HG03520 (cell line): Measurements from ENCODE around the gene CA5A.
"Not testable (repeated sequence)": the region's sequence is repeated elsewhere in the genome, so short reads cannot be mapped to it uniquely, and the experiment has no call there.

Experiments
- ATAC-seq: cut with Tn5 transposase; IDR thresholded peaks from one replicate; pipeline ENCODE4 v1.9.1; 2021; ENCODE audit warnings: mild to moderate bottlenecking, moderate library complexity; ENCODE audit not compliant: unreplicated experiment

Gene CA5A

DNA sequence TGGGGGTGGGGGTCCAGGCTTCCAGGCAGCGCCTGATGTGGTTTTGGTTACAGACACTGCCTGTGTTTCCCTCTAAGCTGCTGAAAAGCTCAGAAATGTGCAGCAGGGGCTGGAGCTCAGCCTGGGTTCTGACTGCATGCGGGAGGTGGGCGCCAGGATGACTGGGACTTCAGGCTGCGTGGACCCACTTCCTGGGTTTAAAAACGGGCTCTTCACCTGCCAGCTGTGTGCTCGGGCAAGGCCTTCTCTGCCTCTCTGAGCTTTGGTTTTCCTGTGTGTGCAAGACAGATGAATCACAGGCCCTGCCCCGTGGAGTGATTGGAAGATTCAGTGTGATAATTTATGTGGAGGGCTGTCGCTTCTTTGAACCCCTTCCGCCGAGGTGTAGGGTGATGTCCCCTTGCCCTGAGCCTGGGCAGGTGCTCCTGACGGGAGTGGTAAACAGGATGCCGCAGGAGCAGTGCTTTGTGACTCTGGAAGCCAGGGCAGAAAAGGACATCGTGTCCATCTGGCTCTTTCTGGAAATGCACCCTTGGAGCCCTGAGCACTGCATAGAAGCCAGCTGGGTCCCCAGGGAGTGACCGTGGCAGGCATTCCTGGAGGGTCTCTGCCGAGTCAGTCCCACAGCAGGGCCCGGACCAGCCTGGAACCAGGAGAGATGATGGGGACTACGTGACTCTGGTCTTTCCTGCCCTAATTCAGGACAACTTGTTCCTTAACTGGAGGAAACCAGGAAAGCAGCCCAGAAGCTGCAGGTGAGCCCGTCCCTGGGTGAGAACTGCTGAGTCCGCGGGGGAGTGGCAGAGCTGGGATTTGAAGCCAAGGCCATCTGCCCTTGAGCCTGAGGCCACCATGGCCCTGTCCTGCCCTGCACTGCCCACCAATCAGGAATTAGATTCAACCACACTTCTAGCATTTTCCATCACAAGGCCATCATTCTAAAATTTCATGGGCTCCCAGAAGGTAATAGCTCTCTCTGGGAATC, 38.5 kb downstream of the CA5A start:
- ATAC-seq, result no peak

DNA sequence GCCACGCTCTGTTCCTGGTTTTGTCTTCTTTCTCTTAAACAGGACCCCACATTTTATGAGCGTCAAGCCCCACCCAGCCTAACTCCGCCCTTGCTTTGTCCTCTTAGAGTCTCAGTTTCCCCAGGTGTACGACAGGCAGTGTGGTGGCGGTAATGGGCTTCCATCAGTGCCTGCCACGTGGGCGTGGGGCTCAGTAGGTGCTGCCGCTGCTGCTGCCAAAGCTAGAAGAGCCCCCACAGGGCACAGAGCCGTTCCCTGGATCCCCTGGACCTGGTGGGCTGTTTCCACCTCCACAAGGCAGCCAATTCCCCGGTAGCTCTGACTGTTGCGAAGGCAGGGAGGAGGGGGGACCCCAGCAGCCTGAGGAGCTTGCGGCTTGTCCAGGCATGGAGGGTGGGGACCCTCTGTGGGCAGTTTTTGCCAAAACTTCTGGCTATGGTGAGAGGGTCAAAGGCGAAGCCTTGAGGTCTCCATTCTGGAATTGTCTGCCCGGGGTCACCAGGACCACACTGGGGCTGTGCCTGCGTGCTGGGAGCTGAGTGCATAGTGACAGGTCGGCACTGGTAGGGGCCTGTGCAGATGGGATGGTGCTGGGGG, 39.3 kb downstream of the CA5A start:
- ATAC-seq, result not testable (repeated sequence)

DNA sequence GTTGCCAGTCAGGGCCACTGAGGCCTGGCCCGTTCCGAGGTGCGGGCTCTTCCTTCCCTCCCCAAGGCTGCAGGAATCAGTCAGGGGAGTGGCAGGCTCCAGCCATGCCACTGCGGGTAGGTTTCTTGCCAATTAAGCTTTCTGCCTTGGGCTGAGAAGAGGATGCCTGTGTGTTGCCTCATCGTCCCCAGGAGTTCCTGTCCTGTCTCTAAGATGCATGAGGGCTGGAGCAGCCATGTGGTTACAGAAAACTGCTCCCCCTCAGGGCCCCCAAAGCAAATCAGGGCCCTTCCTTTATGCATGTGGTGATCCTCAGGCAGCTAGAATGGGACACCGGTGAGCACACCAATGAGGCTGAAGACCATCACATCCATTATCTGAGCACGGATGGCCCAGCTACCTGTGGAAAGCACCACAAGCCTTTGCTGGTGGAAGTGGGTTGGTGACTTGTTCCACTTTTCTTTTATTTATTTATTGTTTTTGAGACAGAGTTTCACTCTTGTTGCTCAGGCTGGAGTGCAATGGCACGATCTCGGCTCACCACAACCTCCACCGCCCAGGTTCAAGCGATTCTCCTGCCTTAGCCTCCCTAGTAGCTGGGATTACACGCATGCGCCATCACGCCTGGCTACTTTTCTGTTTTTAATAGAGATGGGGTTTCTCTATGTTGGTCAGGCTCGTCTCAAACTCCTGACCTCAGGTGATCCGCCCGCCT, 40.0 kb downstream of the CA5A start:
- ATAC-seq, result not testable (repeated sequence)

DNA sequence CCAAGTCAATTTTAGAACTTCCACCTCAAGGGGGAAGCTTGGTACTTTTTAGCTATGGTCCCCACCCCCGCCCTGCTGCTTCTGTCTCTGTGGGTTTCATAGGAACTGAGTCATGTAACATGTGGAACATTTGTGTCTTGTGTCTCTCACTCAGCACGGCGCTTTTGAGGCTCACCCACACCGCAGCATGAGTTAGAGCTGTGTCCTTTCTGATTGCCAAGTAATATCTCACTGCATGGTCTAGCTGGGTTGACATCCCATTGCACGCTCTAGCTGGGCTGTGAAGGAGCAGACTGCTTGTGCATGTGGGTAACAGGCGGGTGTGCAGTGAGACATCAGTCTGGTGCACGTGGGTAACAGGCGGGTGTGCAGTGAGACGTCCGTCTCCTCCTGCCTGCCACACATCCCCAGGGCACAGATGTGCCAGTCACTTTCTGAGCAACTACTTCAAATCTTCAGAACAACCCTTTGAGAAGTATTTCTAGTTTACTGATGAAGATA, 40.6 kb downstream of the CA5A start:
- ATAC-seq, result peak; percentile 51

DNA sequence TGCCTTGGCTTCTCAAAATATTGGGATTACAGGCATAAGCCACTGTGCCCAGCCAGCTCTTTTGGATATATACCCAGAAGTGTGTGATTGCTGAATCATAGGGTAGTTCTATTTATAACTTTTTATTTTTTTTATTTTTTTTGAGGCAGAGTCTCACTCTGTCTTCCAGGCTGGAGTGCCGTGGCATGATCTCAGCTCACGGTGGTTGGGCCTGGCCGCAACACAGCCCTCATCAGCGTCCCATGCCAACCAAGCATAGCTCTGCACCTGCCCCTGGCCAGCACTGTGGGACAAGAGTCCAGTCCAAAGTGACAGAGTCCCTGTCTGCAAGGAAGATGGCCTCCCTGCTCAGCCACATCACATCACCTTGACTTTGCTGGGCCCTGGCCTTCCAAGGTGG, 42.3 kb downstream of the CA5A start:
- ATAC-seq, result not testable (repeated sequence)

DNA sequence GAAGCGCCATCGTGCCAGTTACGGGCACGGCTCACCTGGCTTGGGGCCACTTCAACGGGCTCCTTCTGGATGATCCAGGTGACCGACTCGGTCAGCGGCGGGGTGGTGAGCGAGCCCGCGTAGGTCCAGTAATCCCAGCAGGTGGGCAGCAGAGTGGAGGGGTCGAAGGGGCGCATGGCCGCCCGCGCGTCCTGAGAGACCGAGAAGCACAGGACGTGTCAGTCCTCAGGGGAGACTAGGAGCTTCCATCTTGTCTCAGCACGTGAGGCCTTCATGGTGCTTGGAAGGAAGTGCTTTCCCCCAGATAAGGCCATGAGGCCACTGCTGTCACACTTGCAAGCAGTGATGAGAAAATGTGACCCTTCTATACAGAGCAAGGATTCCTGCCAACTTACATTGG, 44.6 kb downstream of the CA5A start:
- no peak for ATAC-seq

DNA sequence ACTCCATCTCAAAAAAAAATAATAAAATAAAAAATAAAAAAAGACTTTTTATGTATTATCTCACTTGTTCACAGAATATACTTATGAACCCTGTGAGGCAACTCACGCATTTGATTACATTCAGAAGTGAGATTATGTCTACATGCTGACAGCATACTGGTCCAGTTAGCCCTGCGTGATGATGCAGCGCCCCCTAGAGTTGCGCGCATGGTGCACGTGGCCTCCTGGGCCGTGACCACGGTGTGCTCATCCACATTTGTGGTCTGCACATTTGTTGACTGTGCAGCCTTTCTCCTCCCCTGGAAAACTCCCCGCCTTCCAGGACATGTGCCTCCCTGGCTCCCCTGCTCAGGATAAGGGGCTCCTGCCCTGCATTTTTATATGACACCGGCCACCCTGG, 46.6 kb downstream of the CA5A start:
- ATAC-seq, result not testable (repeated sequence)

DNA sequence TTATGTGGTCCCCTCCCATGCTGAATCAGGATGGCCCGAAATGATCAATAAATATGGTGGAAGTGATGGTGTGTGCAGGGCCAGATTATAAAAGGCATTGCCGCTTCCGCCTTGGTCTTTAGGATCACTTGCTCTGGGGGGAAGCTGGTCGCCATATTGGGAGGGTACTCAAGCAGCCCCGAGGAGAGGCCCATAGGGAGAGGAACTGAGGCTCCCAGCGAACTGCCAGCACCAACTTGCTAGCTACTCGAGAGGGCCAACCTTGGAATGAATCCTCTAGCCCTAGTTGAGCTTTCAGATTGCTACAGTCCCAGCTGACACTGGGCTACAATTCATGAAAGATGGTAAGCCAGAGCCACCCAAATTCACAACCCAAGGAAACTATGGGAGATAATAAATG, 48.0 kb downstream of the CA5A start:
- ATAC-seq, result not testable (repeated sequence)

DNA sequence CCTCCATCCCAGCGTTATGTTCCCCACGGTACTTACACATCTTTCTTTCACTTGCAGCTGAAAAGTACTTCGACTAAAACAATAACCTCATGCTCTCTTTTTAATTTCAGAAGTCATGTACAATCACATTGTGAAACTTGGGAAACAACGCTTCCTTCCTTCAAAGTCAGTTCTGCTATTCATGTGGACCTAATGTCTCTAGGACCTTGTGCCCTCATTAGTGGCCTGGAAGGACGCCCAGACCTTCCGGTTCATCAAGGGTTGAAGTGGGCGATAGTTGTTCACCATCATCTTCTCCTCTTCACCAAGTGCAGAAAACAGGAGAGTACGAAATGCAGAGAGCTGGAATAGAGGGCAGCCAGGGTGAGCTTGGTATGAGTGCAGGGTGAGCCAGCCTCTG, 48.4 kb downstream of the CA5A start:
- ATAC-seq, result not testable (repeated sequence)

DNA sequence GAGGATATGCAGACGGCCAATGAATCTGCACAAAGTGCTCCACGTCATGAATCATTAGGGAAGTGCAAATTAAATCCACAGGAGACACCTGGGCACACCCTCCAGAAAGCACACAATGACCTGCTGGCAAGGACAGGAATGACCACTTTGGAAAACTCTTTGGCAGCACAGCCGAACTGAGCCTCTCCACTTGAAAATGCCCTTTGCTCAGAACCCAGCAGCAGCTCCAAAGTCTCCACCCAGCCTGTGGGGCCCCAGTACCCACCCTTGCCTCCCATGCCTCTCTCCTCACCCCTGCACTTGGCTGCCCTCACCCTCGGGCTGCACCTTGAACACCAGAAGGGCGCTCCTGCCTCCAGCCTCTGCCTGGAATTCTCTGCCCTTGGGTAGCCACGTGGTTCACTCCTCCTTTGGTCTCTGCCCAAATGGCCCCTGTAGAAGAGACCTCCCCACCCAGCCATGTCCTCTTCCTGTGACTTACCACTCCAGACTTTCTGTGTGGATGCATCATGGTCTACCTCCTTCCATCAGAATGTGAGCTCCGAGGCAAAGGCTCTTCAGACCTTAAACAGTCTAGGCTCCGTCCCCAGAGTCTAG, 50.9 kb downstream of the CA5A start:
- not testable (repeated sequence) for ATAC-seq

DNA sequence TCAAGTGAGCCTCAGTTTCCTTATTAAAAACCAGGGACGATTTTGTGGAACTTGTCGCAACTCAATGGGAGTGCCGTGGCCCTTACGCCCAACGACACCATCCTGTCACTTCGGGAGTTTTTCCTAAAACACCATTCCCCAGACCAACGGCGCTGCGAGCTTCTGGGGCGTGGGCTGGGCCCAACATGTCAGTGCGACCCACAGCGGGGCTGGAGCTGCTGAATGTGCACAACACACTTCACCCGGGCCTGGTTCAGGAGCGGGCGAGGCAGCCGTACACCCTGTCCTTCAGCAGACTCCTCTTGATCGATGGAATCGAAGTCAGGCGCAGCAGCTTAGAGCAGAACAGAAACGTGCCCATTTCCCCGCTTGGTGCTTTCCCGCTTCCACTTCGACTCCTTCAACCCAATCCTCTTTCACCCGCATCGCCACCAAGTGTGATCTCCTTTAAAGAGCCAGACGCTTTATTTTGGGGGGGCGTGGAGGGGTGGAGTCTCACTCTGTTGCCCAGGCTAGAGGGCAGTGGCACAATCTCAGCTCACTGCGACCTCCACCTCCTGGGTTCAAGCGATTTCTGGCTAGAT, 53.8 kb downstream of the CA5A start:
- no peak for ATAC-seq

DNA sequence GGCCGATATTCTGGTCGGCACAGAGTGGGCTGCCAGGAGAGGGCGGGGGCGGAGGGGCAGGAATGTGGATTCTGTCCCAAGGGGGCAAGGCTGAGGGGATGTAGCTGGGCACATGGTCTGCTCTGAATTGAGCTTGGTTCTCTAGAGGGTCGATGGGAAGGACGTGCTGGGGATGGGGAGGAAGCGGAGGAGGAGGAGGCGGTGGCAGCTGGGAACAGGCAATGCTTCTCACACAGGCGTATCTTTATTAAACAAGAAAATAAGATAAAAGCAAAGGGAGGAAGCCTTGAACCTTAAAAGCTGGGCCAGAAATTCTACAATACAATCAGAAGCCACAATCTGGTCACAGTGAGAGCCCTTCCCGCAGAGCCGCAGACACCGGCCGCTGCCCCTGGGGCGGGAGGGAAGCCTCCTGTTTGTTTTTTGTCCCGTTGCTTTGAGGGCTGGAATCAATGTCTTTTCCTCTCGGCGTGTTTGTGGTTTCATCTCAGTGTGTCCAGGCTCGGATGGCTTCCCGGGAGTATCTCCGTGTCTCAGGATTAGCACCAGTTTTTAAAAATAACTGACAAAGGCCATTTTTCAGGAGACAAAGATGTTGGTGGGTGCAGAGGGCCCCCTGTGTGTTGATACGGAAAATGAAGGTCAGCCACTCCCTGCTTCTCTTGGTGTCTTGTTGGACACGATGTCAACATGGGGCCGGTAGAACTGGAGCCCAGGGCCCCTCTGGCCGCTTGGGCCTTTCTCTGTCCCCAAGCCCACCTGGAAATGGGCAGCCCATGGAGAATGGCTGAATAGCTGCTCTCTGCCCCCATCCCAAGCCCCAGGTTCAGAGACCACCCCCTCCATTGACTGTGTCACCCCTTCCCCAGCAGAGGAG, 54.8 kb downstream of the CA5A start:
- ATAC-seq, result no peak

DNA sequence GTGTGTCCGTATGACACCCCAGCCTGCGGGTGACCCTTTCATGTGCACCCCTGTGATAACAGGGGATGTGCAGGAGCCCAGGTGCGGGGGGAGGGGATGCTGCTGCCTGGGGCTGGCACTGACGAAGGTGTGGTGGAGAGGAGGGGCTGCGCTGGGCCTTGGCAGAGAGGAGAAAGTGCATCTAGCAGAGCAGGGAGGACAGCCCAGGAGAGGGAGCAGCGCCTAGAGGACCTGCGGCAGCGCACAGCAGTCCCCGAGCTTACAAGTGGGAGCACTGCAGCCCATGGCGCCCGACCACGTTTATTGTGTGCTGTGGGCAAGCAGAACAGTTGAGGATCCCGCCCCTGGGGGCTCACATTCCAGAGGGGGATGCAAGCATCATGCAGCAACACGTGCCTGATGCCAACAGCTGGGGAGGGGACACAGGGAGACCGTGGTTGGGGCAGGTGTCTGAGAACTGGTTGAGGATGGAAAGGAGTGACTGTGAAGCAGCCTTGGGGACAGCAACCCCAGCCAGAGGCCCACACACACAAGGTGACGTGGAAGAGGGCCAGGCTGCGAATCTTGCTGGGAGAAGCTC, 56.1 kb downstream of the CA5A start:
- ATAC-seq, result no peak

DNA sequence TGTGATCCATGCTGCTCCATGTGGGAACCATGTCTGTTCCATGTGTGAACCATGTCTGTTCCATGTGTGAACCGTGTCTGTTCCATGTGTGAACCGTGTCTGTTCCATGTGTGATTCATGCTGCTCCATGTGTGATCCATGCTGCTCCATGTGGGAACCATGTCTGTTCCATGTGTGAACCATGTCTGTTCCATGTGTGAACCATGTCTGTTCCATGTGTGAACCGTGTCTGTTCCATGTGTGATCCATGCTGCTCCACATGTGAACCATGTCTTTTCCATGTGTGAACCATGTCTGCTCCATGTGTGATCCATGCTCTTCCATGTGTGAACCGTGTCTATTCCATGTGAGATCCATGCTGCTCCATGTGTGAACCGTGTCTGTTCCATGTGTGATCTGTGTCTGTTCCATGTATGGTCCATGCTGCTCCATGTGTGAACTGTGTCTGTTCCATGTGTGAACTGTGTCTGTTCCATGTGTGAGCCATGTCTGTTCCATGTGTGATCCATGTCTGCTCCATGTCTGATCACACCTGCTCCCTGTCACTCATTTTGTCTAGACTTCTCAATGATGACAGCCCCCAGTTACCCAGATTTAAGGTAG, 56.8 kb downstream of the CA5A start:
- ATAC-seq, result not testable (repeated sequence)

DNA sequence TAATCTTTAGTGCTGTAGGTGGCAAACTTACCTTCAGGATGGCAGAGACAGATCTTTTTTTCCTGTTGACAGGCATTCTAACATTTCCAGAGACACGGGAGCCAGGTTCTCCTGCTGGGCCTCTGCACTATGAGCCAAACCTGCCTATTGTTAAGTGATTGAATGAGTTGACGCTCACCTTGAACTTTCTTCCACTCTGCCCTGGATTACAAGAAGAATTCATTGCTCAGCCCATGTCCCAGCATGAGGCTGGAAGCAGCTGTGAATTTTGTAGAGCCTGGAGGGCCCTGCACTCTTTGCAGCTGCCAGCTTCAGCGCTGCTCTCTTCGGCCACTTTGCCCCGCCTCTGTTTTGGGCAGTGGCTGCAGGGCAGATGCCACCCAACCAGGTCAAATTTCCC, 57.6 kb downstream of the CA5A start:
- no peak for ATAC-seq

DNA sequence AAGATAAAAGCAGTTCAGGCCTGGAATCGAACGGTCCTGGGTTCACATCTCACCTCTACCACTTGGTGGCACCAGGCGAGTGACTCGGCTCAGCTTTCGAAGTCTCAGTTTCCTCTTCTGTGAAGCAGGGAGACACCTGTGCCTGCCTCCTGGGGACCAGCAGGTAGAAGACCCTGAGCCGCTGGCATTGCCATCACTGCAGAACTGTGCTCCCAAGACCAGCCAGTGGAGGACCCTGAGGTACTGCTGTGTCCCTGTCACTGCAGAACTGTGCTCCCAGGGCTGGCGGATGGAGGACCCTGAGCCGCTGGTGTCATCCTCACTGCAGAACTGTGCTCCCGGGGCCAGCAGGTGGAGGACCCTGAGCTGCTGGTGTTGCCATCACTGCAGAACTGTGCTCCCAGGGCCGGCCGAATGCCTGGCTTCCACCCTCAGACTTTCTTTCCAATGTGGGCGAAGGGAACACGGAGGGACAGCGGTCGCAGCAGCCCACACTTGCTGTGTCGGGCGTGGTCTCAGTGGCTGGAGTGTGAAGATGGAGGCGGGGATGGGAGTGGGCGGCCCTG, 58.3 kb downstream of the CA5A start:
- ATAC-seq, result no peak

DNA sequence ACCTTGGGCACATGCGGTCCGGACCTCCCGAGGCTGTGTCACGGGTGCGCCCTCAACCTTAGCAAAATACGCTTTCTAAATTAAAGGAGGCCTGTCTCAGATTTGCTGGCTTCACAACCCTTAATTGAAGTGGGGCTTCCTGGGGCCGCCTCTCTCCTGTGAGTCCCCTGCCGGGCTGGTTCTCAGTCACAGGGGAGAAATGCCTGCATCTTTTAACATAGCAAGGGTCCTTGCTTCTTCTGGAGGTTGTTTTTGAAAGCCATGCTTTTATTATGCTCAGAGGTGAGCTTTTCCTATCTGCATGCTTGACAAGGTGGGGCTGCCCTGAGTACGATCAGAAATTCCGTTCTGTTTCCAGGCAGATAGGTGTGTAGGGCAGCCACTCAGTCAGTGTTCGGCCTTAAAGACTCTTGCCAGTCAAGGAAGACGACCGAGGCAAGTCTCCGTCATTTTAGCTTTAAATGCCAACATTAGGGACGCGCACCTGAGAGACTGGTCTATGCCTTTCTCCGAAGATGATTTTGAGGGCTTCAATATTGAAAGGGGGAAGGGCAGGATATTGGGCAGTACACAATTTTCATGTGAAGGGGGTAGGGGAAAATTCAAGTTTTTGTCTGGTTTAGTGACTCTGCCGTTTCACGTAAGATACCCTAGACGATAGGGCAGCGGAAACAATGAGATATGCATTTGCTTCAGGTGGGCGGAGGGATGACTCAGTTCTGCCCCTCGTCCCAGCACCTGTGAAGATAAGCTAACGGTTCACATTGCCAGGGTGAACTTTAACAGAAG, 61.5 kb downstream of the CA5A start:
- no peak for ATAC-seq
